Posterior cingulate gyrus (tissue), 11 donors: ENCODE data around the gene TRIM8.

Source experiments
- DNase-seq, 10 donors: peaks; one replicate each; pipeline versions ENCODE4 v3.0.0 to v3.0.0-alpha.2; 2020 to 2021; ENCODE audit warnings: mixed read lengths in 3 of 10
- intact Hi-C: fragments of 100-400 bp; cut with DNase I; formaldehyde crosslinking; loops from one replicate; pipeline ENCODE4 v1.15.1; 2023

Gene TRIM8

DNA sequence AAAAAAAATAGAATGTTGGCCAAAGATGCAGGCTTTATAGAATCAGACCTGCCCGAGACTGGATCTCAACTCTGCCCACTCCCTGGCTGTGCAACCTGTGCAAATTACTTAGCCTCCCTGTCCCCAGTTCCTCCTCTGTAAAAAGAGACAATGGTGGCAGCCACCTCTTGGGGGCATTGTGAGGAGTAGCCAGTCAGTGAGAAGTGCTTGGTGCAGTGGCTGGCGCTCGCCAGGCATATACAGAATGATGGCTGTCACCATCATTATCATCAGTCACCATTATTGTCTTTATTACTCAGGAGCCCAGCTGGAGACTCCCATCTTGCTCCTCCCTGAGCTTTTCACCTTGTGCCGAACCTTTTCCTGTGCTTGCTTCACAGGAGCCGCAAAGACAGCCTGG, 29.4 kb upstream of the TRIM8 start:
- peak in 3 of 10 donors; percentile 6 to 52 (median 41) for DNase-seq
- intact Hi-C loops = no loop called here

GRCh38 chr10:102615361-102615760, 28.9 kb upstream of the TRIM8 start:
- intact Hi-C loops = no loop called here
- DNase-seq = peak in 3 of 10 donors; percentile 54 to 69 (median 68)

DNA sequence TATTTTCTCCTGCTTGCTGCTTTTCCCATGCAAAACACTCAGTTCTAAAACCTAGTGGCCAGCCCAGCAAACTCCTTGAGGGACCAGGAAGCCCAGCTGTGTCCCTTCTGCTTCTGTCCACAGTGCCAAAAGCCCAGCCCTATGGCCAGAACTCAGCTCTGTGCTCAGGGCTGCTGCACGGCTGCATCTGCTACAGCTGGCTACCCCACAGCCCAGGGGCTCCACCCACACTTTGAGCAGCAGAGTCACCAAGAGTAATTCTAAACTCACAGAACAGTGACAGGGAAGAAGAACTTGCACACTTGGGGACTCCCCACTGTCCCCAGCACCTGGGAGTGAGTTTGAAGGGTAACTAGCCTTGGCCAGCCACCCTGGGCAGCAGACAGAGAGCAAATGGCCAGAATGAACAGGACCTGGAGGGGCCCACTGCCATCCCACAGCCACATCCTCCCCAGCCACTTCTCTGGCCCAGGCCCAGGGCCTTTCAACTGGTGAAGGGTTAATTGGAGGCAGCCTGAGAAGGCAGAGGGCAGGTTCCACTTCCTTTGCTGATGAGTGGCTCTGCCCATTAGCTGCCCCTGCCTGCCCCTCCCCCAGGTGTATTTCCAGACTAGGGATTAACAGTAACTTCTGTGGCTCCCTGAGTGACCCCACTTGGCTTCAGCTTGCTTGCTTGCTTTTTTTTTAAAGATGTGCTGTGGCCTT, 28.1 kb upstream of the TRIM8 start:
- DNase-seq = peak in 3 of 10 donors; percentile 12 to 74 (median 68)
- intact Hi-C loops = no loop called here

GRCh38 chr10:102617041-102617440, 27.2 kb upstream of the TRIM8 start:
- peak in 2 of 10 donors; percentile 36 to 47 for DNase-seq
- intact Hi-C loops = no loop called here

DNA sequence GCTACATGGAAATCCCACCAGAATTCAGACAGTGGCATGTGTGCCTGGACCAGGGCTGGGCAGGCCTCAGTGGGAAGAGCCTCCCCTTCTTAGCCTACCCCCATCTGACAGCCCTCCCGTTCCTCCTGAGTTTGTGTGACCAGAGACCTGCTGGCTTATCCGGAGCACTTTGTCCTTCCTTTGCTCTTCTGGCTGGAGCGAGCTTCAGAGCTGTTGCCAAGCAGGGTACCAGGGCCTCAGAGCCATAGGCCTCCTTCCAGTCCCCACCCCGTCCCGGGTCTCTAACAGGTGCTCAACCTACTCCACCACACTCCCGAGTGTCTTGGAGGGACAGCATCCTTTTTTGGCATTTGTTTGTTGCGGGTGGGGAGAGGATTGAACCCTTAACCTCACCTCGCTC, 26.5 kb upstream of the TRIM8 start:
- intact Hi-C loops = no loop called here

GRCh38 chr10:102619281-102619981, 24.8 kb upstream of the TRIM8 start:
- peak in 2 of 10 donors; percentile 76 to 82 for DNase-seq
- intact Hi-C loops = no loop called here

More for the DNA sequence above, 26.5 kb upstream of the TRIM8 start:
- peak in 2 of 10 donors; percentile 43 to 65 for DNase-seq

- intact Hi-C loops = no loop called here
- DNase-seq = peak in 2 of 10 donors; percentile 52 to 56
Measured at GRCh38 chr10:102620138-102620590, 24.1 kb upstream of the TRIM8 start.

GRCh38 chr10:102620591-102621442, 23.5 kb upstream of the TRIM8 start:
- intact Hi-C loops = no loop called here
- DNase-seq = peak in 2 of 10 donors; percentile 71 to 73

DNA sequence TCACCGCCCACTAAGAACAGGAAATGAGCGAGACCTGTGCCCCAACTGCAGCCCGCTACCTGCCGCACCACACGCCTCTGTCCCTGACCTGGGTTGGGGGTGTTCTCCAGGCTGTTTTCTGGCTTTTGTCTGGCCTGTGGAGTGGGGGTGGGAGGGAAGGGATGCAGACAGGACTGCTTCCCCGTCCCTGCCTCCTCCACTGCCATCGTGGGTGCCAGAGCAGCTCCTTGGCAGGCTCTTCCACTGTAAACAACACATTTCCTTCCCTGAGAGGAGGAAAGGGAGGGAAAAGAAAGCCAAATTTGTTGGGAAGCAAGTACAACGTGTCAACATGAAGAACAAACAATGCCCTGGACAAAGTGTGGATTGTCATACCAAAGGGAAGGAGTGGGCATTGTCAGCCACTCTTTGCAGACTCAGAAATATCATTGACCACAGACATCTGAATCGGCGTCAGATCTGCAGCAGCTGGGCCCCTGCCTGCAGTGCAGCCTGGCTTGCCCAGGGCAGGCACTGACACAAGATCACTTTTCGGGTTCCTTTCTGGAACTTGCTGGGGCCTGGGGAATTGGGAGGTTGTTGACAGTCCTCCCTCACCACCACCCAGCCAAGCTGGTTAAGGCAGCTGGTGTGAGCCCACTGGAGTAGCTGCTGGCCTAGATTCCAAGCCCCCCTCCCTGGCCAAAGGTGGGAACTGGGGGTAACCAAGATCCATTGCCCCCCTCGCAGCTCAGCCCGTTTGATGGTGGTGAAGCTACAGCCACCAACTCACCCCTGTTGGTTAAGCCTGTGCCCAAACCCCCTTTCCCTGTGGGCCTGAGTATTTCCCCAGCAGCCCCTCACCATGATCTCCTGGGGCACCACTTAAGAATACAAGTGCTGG, 22.6 kb upstream of the TRIM8 start:
- peak in 3 of 10 donors; percentile 42 to 86 (median 67) for DNase-seq
- intact Hi-C loops = no loop called here

DNA sequence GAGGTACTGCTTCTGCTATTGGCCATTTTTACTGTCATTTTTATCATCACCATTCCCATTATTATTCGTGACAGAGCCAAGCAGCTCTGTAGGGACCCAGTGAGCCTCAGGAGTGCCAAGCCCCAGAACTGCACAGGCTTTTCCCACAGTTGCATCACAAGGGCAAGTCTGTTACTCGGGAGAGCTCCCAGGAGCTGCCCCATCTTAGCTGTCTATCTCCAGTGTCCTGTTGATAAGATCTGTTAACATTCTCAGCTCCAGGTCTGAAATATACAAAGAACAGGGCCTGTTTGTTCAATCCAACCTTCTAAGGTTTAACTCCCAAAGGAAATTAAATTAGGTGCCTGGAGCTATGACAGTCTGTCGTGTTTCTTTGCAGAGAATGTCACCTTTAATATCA, 20.2 kb upstream of the TRIM8 start:
- intact Hi-C loops = no loop called here
- peak in 1 of 10 donors; percentile 21 for DNase-seq

GRCh38 chr10:102624751-102625645, 19.3 kb upstream of the TRIM8 start:
- DNase-seq = peak in 2 of 10 donors; percentile 26 to 34
- intact Hi-C loops = no loop called here

- DNase-seq = peak in 2 of 10 donors; percentile 21 to 39
Measured at GRCh38 chr10:102626026-102626685, 18.1 kb upstream of the TRIM8 start.

DNA sequence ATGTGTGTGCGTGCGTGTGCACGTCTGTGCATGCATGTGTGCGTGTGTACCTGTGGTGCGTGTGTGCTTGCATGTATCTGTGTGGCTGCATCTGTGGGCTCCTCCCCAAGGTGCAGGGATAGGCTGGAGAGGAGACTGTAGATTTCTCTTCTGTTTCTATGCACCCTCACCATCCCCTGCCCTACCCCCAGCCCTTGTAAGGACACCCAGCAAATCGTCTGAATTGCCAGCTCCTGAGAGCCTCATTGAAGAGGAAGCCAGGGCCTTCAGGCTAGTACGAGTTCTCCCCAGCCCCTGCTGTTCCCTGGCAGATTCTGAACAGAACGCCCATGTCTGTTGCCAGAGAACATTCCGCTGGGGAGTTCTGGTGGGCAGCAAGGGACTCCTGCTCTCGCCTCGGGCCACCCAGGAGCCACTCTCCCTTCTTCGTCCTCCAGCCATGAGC, 17.0 kb upstream of the TRIM8 start:
- intact Hi-C loops = no loop called here
- DNase-seq = peak in 5 of 10 donors; percentile 50 to 87 (median 80)

More at GRCh38 chr10:102626026-102626685, 18.1 kb upstream of the TRIM8 start:
- intact Hi-C loops = no loop called here

- peak in 3 of 10 donors; percentile 74 to 84 (median 83) for DNase-seq
Measured at GRCh38 chr10:102627736-102628293, 16.5 kb upstream of the TRIM8 start.

DNA sequence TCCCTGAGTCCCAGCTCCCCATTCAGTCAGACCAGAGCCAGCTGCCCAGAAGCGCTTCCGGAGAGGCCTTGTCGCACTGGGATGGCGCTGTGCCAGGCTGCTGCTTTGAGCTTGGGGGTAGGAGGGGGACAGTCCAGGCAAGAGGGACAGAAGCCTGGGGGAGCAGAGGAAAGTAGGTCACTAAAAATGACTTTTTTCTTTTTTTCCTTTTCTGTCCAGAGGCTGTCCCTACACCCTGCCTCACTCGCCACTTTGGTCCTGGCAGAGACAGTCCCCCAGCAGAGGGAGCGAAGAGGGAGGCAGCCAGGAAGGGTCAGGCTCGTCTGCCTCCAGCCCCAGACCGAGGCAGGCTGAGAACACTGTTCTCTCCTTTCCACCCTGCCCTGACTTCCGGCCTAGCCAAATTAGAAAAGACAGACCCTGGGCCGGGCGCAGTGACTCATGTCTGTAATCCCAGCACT, 15.8 kb upstream of the TRIM8 start:
- intact Hi-C loops = no loop called here
- peak; percentile 67 to 96 (median 81) for DNase-seq

More at GRCh38 chr10:102627736-102628293, 16.5 kb upstream of the TRIM8 start:
- intact Hi-C loops = no loop called here

- intact Hi-C loops = no loop called here
- peak in 3 of 10 donors; percentile 48 to 82 (median 50) for DNase-seq
Measured at GRCh38 chr10:102629661-102630614, 14.3 kb upstream of the TRIM8 start.
